GM12878 (cell line): ENCODE results near the gene ULBP1. TPM values are rescaled to one million over a fixed set of nuclear protein-coding genes. Genes with fewer than 3 reads are reported as not detected.

Source experiments
- ATAC-seq: fragments of 200-7000 bp; cut with Tn5 transposase; 3 replicates; pipeline ENCODE4 v1.9.1; 2020; ENCODE audit warnings: mild to moderate bottlenecking, moderate library complexity
- BruUV-seq: library from RNA; stranded (reverse); fragments of 400-500 nt; replicated peaks from 2 replicates; lab custom pipeline; 2021; lab: Mats Ljungman, UMichigan
- CTCF ChIA-PET: fragments of 300-600 bp; sonication (Branson Sonifier 250); formaldehyde crosslinking; extraction: SDS; loops from one replicate; lab custom pipeline; 2021; ENCODE audit warnings: inconsistent platforms; lab: Yijun Ruan, JAX
- POLR2A ChIA-PET: fragments of 350-600 bp; formaldehyde crosslinking; extraction: SDS; loops from one replicate; lab custom pipeline; 2021; ENCODE audit warnings: inconsistent platforms; lab: Charles Lee
- RAD21 ChIA-PET: fragments of 300-600 bp; sonication (Branson Sonifier 250); formaldehyde crosslinking; loops from one replicate; lab custom pipeline; 2023; ENCODE audit warnings: antibody characterized with exemption; ENCODE audit not compliant: unreplicated experiment; lab: Charles Lee
- SMC1A ChIA-PET: fragments of 300-600 bp; sonication (Branson Sonifier 250); formaldehyde crosslinking; loops from one replicate; lab custom pipeline; 2023; ENCODE audit not compliant: unreplicated experiment, uncharacterized antibody; lab: Charles Lee
- DNase-seq: peaks from one replicate; pipeline ENCODE4 v3.0.0-alpha.2; 2011; ENCODE audit warnings: low read depth, low spot score
- FAIRE-seq: peaks from 3 replicates; lab custom pipeline; 2011; peaks lifted over from hg19 to GRCh38; lab: Jason Lieb, UNC
- H2AFZ ChIP-seq: 2 replicates; pipeline ENCODE4 v1.6.0; 2011; ENCODE audit warnings: low read depth, low read length, control low read depth; ENCODE audit not compliant: control insufficient read depth
- H3K27ac ChIP-seq: 2 replicates; pipeline ENCODE4 v1.5.1; 2011; ENCODE audit warnings: control low read depth; ENCODE audit not compliant: control insufficient read depth, insufficient read depth
- H3K27me3 ChIP-seq, 2 experiments: replicated peaks in 1 of 2; 2 replicates each; pipeline versions ENCODE4 v1.6.0 to v1.6.1; 2011; ENCODE audit warnings: low read length in 1 of 2; ENCODE audit not compliant: control insufficient read depth in 2 of 2, insufficient read depth in 2 of 2
- H3K36me3 ChIP-seq, 2 experiments: 2 replicates each; pipeline ENCODE4 v1.5.1; 2011; ENCODE audit warnings: low read length in 1 of 2; ENCODE audit not compliant: control insufficient read depth in 2 of 2, insufficient read depth in 2 of 2
- H3K4me1 ChIP-seq: 2 replicates; pipeline ENCODE4 v1.6.1; 2011; ENCODE audit warnings: mild to moderate bottlenecking, low read length, moderate library complexity, mixed read lengths; ENCODE audit not compliant: control insufficient read depth, insufficient read depth
- H3K4me2 ChIP-seq: 2 replicates; pipeline ENCODE4 v1.6.0; 2011; ENCODE audit warnings: control low read depth; ENCODE audit not compliant: control insufficient read depth, insufficient read depth
- H3K4me3 ChIP-seq: fragments of 200-600 bp; sonication (generic); 2 replicates; pipeline ENCODE4 v1.5.1; 2016
- H3K79me2 ChIP-seq: 2 replicates; pipeline ENCODE4 v1.6.0; 2011; ENCODE audit warnings: low read length; ENCODE audit not compliant: control insufficient read depth, insufficient read depth
- H3K9ac ChIP-seq: 2 replicates; pipeline ENCODE4 v1.8.0; 2011; ENCODE audit warnings: low read length, control low read depth, mixed read lengths; ENCODE audit not compliant: control insufficient read depth, insufficient read depth
- H3K9me3 ChIP-seq: replicated peaks from 3 replicates; pipeline ENCODE4 v1.5.1; 2011; ENCODE audit warnings: mild to moderate bottlenecking, low read length; ENCODE audit not compliant: control insufficient read depth, insufficient read depth
- H4K20me1 ChIP-seq: 2 replicates; pipeline ENCODE4 v1.6.0; 2011; ENCODE audit not compliant: control insufficient read depth, insufficient read depth
- HDAC6 ChIP-seq: fragments of 200-600 bp; sonication (generic); IDR thresholded peaks from one replicate; pipeline ENCODE4 v1.8.0; 2017; ENCODE audit warnings: antibody characterized with exemption; ENCODE audit not compliant: unreplicated experiment
- IKZF2 ChIP-seq, 2 experiments: fragments of 450-650 bp; IDR thresholded peaks; 2 replicates each; pipeline ENCODE4 v1.6.1; 2017; ENCODE audit warnings: mild to moderate bottlenecking in 2 of 2, moderate library complexity in 2 of 2
- MTA3 ChIP-seq: IDR thresholded peaks from 2 replicates; pipeline ENCODE4 v1.6.1; 2012; ENCODE audit warnings: low read length, inconsistent platforms, borderline replicate concordance
- PML ChIP-seq: IDR thresholded peaks from 2 replicates; pipeline ENCODE4 v1.6.1; 2012; ENCODE audit warnings: low read length, inconsistent platforms
- SRF ChIP-seq, 2 experiments: IDR thresholded peaks; 2 replicates each; pipeline ENCODE4 v1.6.1; 2011; ENCODE audit warnings: low read depth in 2 of 2, low read length in 2 of 2, mild to moderate bottlenecking in 1 of 2, moderate library complexity in 1 of 2
- ZNF274 ChIP-seq: IDR thresholded peaks from one replicate; pipeline ENCODE4 v1.8.0; 2011; ENCODE audit not compliant: insufficient read length, insufficient read depth
- ZNF592 ChIP-seq: fragments of 450-650 bp; IDR thresholded peaks from 2 replicates; pipeline ENCODE4 v1.6.1; 2017; ENCODE audit warnings: mild to moderate bottlenecking, moderate library complexity
- WGBS: methylation state at CpG from one replicate; pipeline ENCODE4 v1.1.6; 2016; ENCODE audit warnings: low lambda C conversion rate; ENCODE audit not compliant: insufficient replicate concordance, insufficient coverage; ENCODE audit errors: missing lambda C conversion rate; 5-methylcytosine and 5-hydroxymethylcytosine counted together
- in situ Hi-C: fragments of 300-500 bp; cut with MboI; formaldehyde crosslinking; loops from 9 replicates; pipeline ENCODE4 v1.14.3; 2018; ENCODE audit warnings: mixed read lengths
- intact Hi-C: fragments of 100-400 bp; cut with micrococcal nuclease; formaldehyde crosslinking; loops from one replicate; pipeline ENCODE4 v1.14.2; 2022; ENCODE audit not compliant: unreplicated experiment
- polyA plus RNA-seq, 11 experiments: library from polyadenylated mRNA; depleted of rRNA in 4 of 11; unstranded in 6 of 11; stranded (reverse) in 5 of 11; fragments of >200 nt; fragmentation: Nextera tagmentation in 4 of 11; fragmentation: Illumina TruSeq in 1 of 11; extraction: Ambion mirVana in 4 of 11; extraction: Trizol in 1 of 11; gene quantifications; 1 replicate in 1 of 11; 2 replicates in 10 of 11; pipeline versions ENCODE4 v1.2.1 to v1.2.3, GENCODE V29; 2011 to 2016; ENCODE audit warnings: inconsistent platforms in 2 of 11, missing spikeins in 2 of 11, low read depth in 1 of 11
- total RNA-seq, 4 experiments: library from RNA; depleted of rRNA in 3 of 4; stranded (reverse); fragments of >200 nt in 3 of 4; fragmentation: Illumina TruSeq in 1 of 4; extraction: Trizol in 1 of 4; gene quantifications; 2 replicates each; pipeline versions ENCODE4 v1.2.1 to v1.2.3, GENCODE V29; 2013 to 2021

ULBP1 gene
- total and polyA plus RNA-seq, 10 of the 15 experiments (the other 5 are each of a cell fraction or from before 2014, with no cell fraction given), result 0.02 to 0.12 (median 0.04) TPM; not detected in 7

GRCh38 chr6:149924206-149924932 is 39.4 kb upstream of the ULBP1 start:
- H3K27me3 ChIP-seq, result peaks cover 8 to 17% of the 10 kb centered on the region in 2 experiments
- no peak overlapping the region for H3K27ac ChIP-seq
- DNase-seq (no peak), ATAC-seq (no peak), FAIRE-seq (no peak)
- no peak overlapping the region for H3K4me3 ChIP-seq
- no peaks in the 10 kb centered on the region for H3K36me3 ChIP-seq
- H2AFZ ChIP-seq, result no peak overlapping the region
- TF ChIP-seq ZNF274 (no peak), MTA3 (no peak), HDAC6 (no peak), PML (no peak), SRF (IDR thresholded peaks at IDR 0.05; ENCODE audit: low read depth in 2 of 2, low read length in 2 of 2) (no peak), IKZF2 (IDR thresholded peaks at IDR 0.05) (no peak), ZNF592 (no peak)
- H3K9me3 ChIP-seq, result no peaks in the 10 kb centered on the region; the same call in 2 of the 3 replicates
- ChIA-PET SMC1A (no interaction called here), RAD21 (interaction anchor here (1.3 kb wide), 1 partner anchor 10 kb away, joined by 3 read pairs; no protein-coding TSS in a partner anchor), POLR2A (interaction anchor here (1.2 kb wide), 1 partner anchor 72 kb away, joined by 3 read pairs; no protein-coding TSS in a partner anchor), CTCF (interaction anchor here (0.7 to 2.1 kb wide), 4 partner anchors 88 to 892 kb away, joined by 3 to 11 read pairs (median 4); no protein-coding TSS in a partner anchor)
- intact Hi-C loops (no loop called here), in situ Hi-C loops (no loop called here)
- WGBS, result 66% methylated on average over 9 of the region's 9 CpGs
- H4K20me1 ChIP-seq, result no peaks in the 10 kb centered on the region; the same call in 1 of the 2 replicates
- no TSS peak for BruUV-seq
- H3K4me1 ChIP-seq, result no peaks in the 10 kb centered on the region
- H3K4me2 ChIP-seq, result no peak overlapping the region
- H3K9ac ChIP-seq, result no peak overlapping the region
- no peaks in the 10 kb centered on the region for H3K79me2 ChIP-seq
